NCI-H510A (cell line): ENCODE data around the gene PCBP4.

Source experiments
- DNase-seq: peaks from one replicate; lab custom pipeline; 2025; lab: John Stamatoyannopoulos, UW

The PCBP4 gene

GRCh38 chr3:51971350-51971749 is 4.1 kb upstream of the PCBP4 start:
- DNase-seq, result no peak

GRCh38 chr3:51970606-51971300 is 3.5 kb upstream of the PCBP4 start:
- peak; percentile 5 for DNase-seq

GRCh38 chr3:51969841-51970240 is 2.6 kb upstream of the PCBP4 start:
- no peak for DNase-seq

GRCh38 chr3:51968883-51969678 is 1.8 kb upstream of the PCBP4 start:
- peak; percentile 19 for DNase-seq

- peak; percentile 14 for DNase-seq
Observed at GRCh38 chr3:51968170-51968775, 1.0 kb upstream of the PCBP4 start.

GRCh38 chr3:51966922-51967383 is 301 bp downstream of the PCBP4 start:
- DNase-seq, result no peak

- DNase-seq, result no peak
Observed at GRCh38 chr3:51966486-51966885, 768 bp downstream of the PCBP4 start.

- no peak for DNase-seq
Observed at GRCh38 chr3:51966016-51966415, 1.2 kb downstream of the PCBP4 start.

GRCh38 chr3:51964521-51964920 is 2.7 kb downstream of the PCBP4 start:
- no peak for DNase-seq

- DNase-seq, result no peak
Observed at GRCh38 chr3:51963951-51964451, 3.3 kb downstream of the PCBP4 start.

- no peak for DNase-seq
Observed at GRCh38 chr3:51962854-51963530, 4.3 kb downstream of the PCBP4 start.

GRCh38 chr3:51961602-51962569 is 5.4 kb downstream of the PCBP4 start:
- DNase-seq, result no peak

GRCh38 chr3:51961011-51961410 is 6.2 kb downstream of the PCBP4 start:
- no peak for DNase-seq

- no peak for DNase-seq
Observed at GRCh38 chr3:51960386-51960785, 6.9 kb downstream of the PCBP4 start.

- no peak for DNase-seq
Observed at GRCh38 chr3:51959651-51960050, 7.6 kb downstream of the PCBP4 start.

- no peak for DNase-seq
Observed at GRCh38 chr3:51958603-51959521, 8.4 kb downstream of the PCBP4 start.

- DNase-seq, result no peak
Observed at GRCh38 chr3:51957520-51958205, 9.6 kb downstream of the PCBP4 start.

- DNase-seq, result no peak
Observed at GRCh38 chr3:51955893-51956770, 11.1 kb downstream of the PCBP4 start.
